B cell (primary cell): ENCODE measurements around the gene FARP2. TPM values are rescaled to one million over a fixed set of nuclear protein-coding genes. Genes with fewer than 3 reads are reported as not detected.

ENCODE experiments used
- ATAC-seq: fragments of 200-7000 bp; cut with Tn5 transposase; one replicate; pipeline ENCODE4 v1.10.0; 2021; ENCODE audit warnings: low read depth, mild to moderate bottlenecking, moderate number of reproducible peaks, moderate library complexity
- CTCF ChIA-PET: fragments of 350-600 bp; sonication (Branson Sonifier 250); formaldehyde crosslinking; loops from one replicate; lab custom pipeline; 2021; ENCODE audit warnings: antibody characterized with exemption, inconsistent platforms; lab: Charles Lee
- POLR2A ChIA-PET: fragments of 350-600 bp; sonication (Branson Sonifier 250); formaldehyde crosslinking; loops from one replicate; lab custom pipeline; 2021; ENCODE audit warnings: antibody characterized with exemption; lab: Charles Lee
- DNase-seq: peaks from one replicate; pipeline ENCODE4 v3.0.0; 2013
- H2AFZ ChIP-seq: 2 replicates; pipeline ENCODE4 v1.6.1; 2012; ENCODE audit warnings: mild to moderate bottlenecking, low read depth, low read length; ENCODE audit not compliant: insufficient read depth, poor library complexity, severe bottlenecking
- H3K27ac ChIP-seq, 2 donors: 1 replicate in 1 of 2; 2 replicates in 1 of 2; pipeline ENCODE4 v1.5.1; 2012 to 2013; ENCODE audit warnings: low read length in 2 of 2, mild to moderate bottlenecking in 2 of 2, moderate library complexity in 1 of 2
- H3K27me3 ChIP-seq, 4 experiments: fragments of 200-600 bp in 1 of 4; sonication (generic) in 1 of 4; replicated peaks in 1 of 4; 1 replicate in 2 of 4; 2 replicates in 2 of 4; pipeline versions ENCODE4 v1.6.1 to v1.7.0; 2013 to 2016; ENCODE audit warnings: low read length in 3 of 4, mild to moderate bottlenecking in 2 of 4, mixed read lengths in 1 of 4, moderate library complexity in 1 of 4; ENCODE audit not compliant: insufficient read depth in 4 of 4, control insufficient read depth in 3 of 4; ENCODE audit errors: control extremely low read depth in 1 of 4
- H3K36me3 ChIP-seq, 2 experiments: replicated peaks in 1 of 2; 1 replicate in 1 of 2; 2 replicates in 1 of 2; pipeline versions ENCODE4 v1.6.1 to v1.7.1; 2013; ENCODE audit warnings: low read length in 1 of 2; ENCODE audit not compliant: insufficient read depth in 2 of 2, control insufficient read depth in 1 of 2; ENCODE audit errors: control extremely low read depth in 1 of 2, extremely low read depth in 1 of 2
- H3K4me1 ChIP-seq, 2 donors: fragments of 200-600 bp in 1 of 2; sonication (generic) in 1 of 2; 1 replicate in 1 of 2; 2 replicates in 1 of 2; pipeline versions ENCODE4 v1.5.1 to v1.6.1; 2013 to 2017; ENCODE audit warnings: low read length in 2 of 2; ENCODE audit not compliant: control insufficient read depth in 2 of 2, insufficient read depth in 2 of 2
- H3K4me2 ChIP-seq: replicated peaks from 2 replicates; pipeline ENCODE3; 2012; ENCODE audit warnings: mild to moderate bottlenecking, low read depth, low read length; ENCODE audit not compliant: poor library complexity, severe bottlenecking
- H3K4me3 ChIP-seq, 5 experiments: fragments of 200-600 bp in 1 of 5; sonication (generic) in 1 of 5; 1 replicate in 3 of 5; 2 replicates in 2 of 5; pipeline versions ENCODE4 v1.5.1 to v1.7.0; 2011 to 2016; ENCODE audit warnings: low read length in 4 of 5, mild to moderate bottlenecking in 4 of 5, low read depth in 2 of 5, control low read depth in 1 of 5, moderate library complexity in 1 of 5; ENCODE audit not compliant: insufficient read depth in 1 of 5; ENCODE audit errors: control extremely low read depth in 1 of 5, extremely low read depth in 1 of 5
- H3K79me2 ChIP-seq: fragments of 200-600 bp; sonication (generic); one replicate; pipeline ENCODE4 v1.6.0; 2016; ENCODE audit warnings: low read length; ENCODE audit not compliant: control insufficient read depth, insufficient read depth
- H3K9ac ChIP-seq: fragments of 200-600 bp; sonication (generic); 2 replicates; pipeline ENCODE4 v1.6.1; 2017; ENCODE audit warnings: mild to moderate bottlenecking, low read length, moderate library complexity
- H3K9me3 ChIP-seq, 3 donors: one replicate each; pipeline versions ENCODE4 v1.6.1 to v1.7.1; 2013; ENCODE audit warnings: low read length in 2 of 3; ENCODE audit not compliant: control insufficient read depth in 2 of 3, insufficient read depth in 1 of 3; ENCODE audit errors: control extremely low read depth in 1 of 3
- H4K20me1 ChIP-seq: 2 replicates; pipeline ENCODE4 v1.6.0; 2012; ENCODE audit warnings: mild to moderate bottlenecking, low read length; ENCODE audit not compliant: insufficient read depth, control insufficient read depth, poor library complexity, severe bottlenecking
- H3K27ac Mint-ChIP-seq: one replicate; pipeline ENCODE4 v1.8.0; 2021; ENCODE audit warnings: mixed read lengths
- H3K27me3 Mint-ChIP-seq: one replicate; pipeline ENCODE4 v1.8.0; 2021; ENCODE audit warnings: mixed read lengths
- H3K4me1 Mint-ChIP-seq: one replicate; pipeline ENCODE4 v1.8.0; 2021; ENCODE audit warnings: mixed read lengths
- H3K4me3 Mint-ChIP-seq: one replicate; pipeline ENCODE4 v1.8.0; 2021; ENCODE audit warnings: mixed read lengths
- H3K9me3 Mint-ChIP-seq: one replicate; pipeline ENCODE4 v1.8.0; 2022; ENCODE audit warnings: mixed read lengths; ENCODE audit not compliant: insufficient read depth
- CTCF ChIP-seq: fragments of 200-600 bp; IDR thresholded peaks from one replicate; pipeline ENCODE4 v1.8.0; 2022; ENCODE audit warnings: antibody characterized with exemption, mild to moderate bottlenecking
- EZH2 ChIP-seq: IDR thresholded peaks from 2 replicates; pipeline ENCODE4 v1.6.1; 2012; ENCODE audit warnings: borderline replicate concordance, low read depth, mild to moderate bottlenecking, moderate library complexity, low read length; ENCODE audit not compliant: insufficient read depth, poor library complexity, severe bottlenecking
- WGBS: methylation state at CpG from one replicate; pipeline ENCODE4 v1.1.5; 2013; ENCODE audit warnings: missing lambda C conversion rate; ENCODE audit not compliant: insufficient coverage; 5-methylcytosine and 5-hydroxymethylcytosine counted together
- intact Hi-C: fragments of 100-400 bp; cut with micrococcal nuclease; formaldehyde crosslinking; loops from one replicate; pipeline ENCODE4 v1.10.0; 2022
- polyA plus RNA-seq: library from polyadenylated mRNA; depleted of rRNA; stranded (reverse); fragments of >200 nt; gene quantifications from 2 replicates; pipeline ENCODE4 v1.2.3, GENCODE V29; 2012
- total RNA-seq, 2 donors: library from RNA; stranded (reverse); fragments of 120-200 nt in 1 of 2; gene quantifications; 1 replicate in 1 of 2; 2 replicates in 1 of 2; pipeline versions ENCODE4 v1.2.3 to v1.2.4, GENCODE V29; 2013 to 2022

Gene FARP2
- total and polyA plus RNA-seq, 2 donors (not counting 1 experiment from before 2014, with no cell fraction given) = 37.1 to 114 TPM

GRCh38 chr2:241473399-241473798, 117.3 kb downstream of the FARP2 start:
- DNase-seq = no peak
- intact Hi-C loops = no loop called here
- Mint-ChIP-seq H3K4me3 (no peak overlapping the region), H3K27me3 (no peaks in the 10 kb centered on the region), H3K27ac (no peak overlapping the region), H3K9me3 (no peaks in the 10 kb centered on the region), H3K4me1 (no peaks in the 10 kb centered on the region)
- peaks cover 0 to 33% of the 10 kb centered on the region in 2 experiments for H3K36me3 ChIP-seq
- ChIA-PET POLR2A (no interaction called here), CTCF (no interaction called here)
- no peak for TF ChIP-seq CTCF
- TF ChIP-seq EZH2 = no peak
- 76% methylated on average over 3 of the region's 3 CpGs for WGBS
- no peaks in the 10 kb centered on the region for H3K4me1 ChIP-seq
- H2AFZ ChIP-seq = no peak overlapping the region
- no peak overlapping the region for H3K4me3 ChIP-seq
- no peak for ATAC-seq
- no peak overlapping the region for H3K9ac ChIP-seq
- H3K79me2 ChIP-seq = no peaks in the 10 kb centered on the region
- no peaks in the 10 kb centered on the region for H3K9me3 ChIP-seq
- H3K4me2 ChIP-seq = no peak overlapping the region
- no peak overlapping the region for H3K27ac ChIP-seq
- peaks cover 11% of the 10 kb centered on the region for H4K20me1 ChIP-seq
- H3K27me3 ChIP-seq = no peaks in the 10 kb centered on the region

GRCh38 chr2:241475267-241475666, 119.2 kb downstream of the FARP2 start:
- ChIA-PET POLR2A (no interaction called here), CTCF (interaction anchor here (0.7 kb wide), 1 partner anchor 37 kb away, joined by 3 read pairs; no protein-coding TSS in a partner anchor)
- 93% methylated on average over 3 of the region's 3 CpGs for WGBS
- no peak overlapping the region for H2AFZ ChIP-seq
- no peak overlapping the region for H3K4me2 ChIP-seq
- H3K79me2 ChIP-seq = no peaks in the 10 kb centered on the region
- H3K9me3 Mint-ChIP-seq = no peaks in the 10 kb centered on the region
- TF ChIP-seq EZH2 = no peak
- no peak for TF ChIP-seq CTCF
- no peaks in the 10 kb centered on the region for H3K27me3 Mint-ChIP-seq
- no peaks in the 10 kb centered on the region for H3K9me3 ChIP-seq
- ATAC-seq (no peak), DNase-seq (no peak)
- intact Hi-C loops = no loop called here
- no peak overlapping the region for H3K4me3 Mint-ChIP-seq
- H3K27me3 ChIP-seq = no peaks in the 10 kb centered on the region
- H3K4me1 Mint-ChIP-seq = no peaks in the 10 kb centered on the region
- H3K27ac ChIP-seq = no peak overlapping the region
- no peak overlapping the region for H3K4me3 ChIP-seq
- no peak overlapping the region for H3K9ac ChIP-seq
- no peaks in the 10 kb centered on the region for H3K4me1 ChIP-seq
- H4K20me1 ChIP-seq = peaks cover 11% of the 10 kb centered on the region
- peaks cover 0 to 43% of the 10 kb centered on the region in 2 experiments for H3K36me3 ChIP-seq
- H3K27ac Mint-ChIP-seq = no peak overlapping the region
